Hepatocyte (in vitro differentiated cells): Measurements from ENCODE around the gene EPHA8. TPM values are rescaled to one million over a fixed set of nuclear protein-coding genes. Genes with fewer than 3 reads are reported as not detected.

Source experiments
- DNase-seq: peaks from one replicate; pipeline ENCODE4 v3.0.0-alpha.2; 2016; ENCODE audit warnings: low spot score
- H2AFZ ChIP-seq: fragments of 200-600 bp; sonication (generic); 2 replicates; pipeline ENCODE4 v1.6.0; 2016; ENCODE audit warnings: antibody characterized with exemption, mild to moderate bottlenecking
- H3K27ac ChIP-seq: fragments of 200-600 bp; sonication (generic); 2 replicates; pipeline ENCODE4 v1.5.1; 2016; ENCODE audit warnings: mild to moderate bottlenecking
- H3K27me3 ChIP-seq: fragments of 200-600 bp; sonication (generic); 2 replicates; pipeline ENCODE4 v1.6.1; 2016
- H3K36me3 ChIP-seq: fragments of 200-600 bp; sonication (generic); replicated peaks from 2 replicates; pipeline ENCODE4 v1.5.1; 2016; ENCODE audit warnings: low read depth; ENCODE audit not compliant: insufficient read depth
- H3K4me1 ChIP-seq: fragments of 200-600 bp; sonication (generic); 2 replicates; pipeline ENCODE4 v1.5.1; 2016; ENCODE audit warnings: mild to moderate bottlenecking, moderate library complexity; ENCODE audit not compliant: insufficient read depth
- H3K4me2 ChIP-seq: fragments of 200-600 bp; sonication (generic); 2 replicates; pipeline ENCODE4 v1.6.0; 2016
- H3K4me3 ChIP-seq: fragments of 200-600 bp; sonication (generic); 2 replicates; pipeline ENCODE4 v1.5.1; 2016; ENCODE audit warnings: mild to moderate bottlenecking
- H3K79me2 ChIP-seq: fragments of 200-600 bp; sonication (generic); 2 replicates; pipeline ENCODE4 v1.6.0; 2017; ENCODE audit warnings: mild to moderate bottlenecking
- H3K9me2 ChIP-seq: fragments of 200-600 bp; sonication (generic); replicated peaks from 2 replicates; pipeline ENCODE4 v1.6.0; 2017; ENCODE audit warnings: mild to moderate bottlenecking; ENCODE audit not compliant: insufficient read depth
- H3K9me3 ChIP-seq: fragments of 200-600 bp; sonication (generic); 2 replicates; pipeline ENCODE4 v1.5.1; 2016; ENCODE audit warnings: low read depth, mild to moderate bottlenecking
- H4K20me1 ChIP-seq: fragments of 200-600 bp; sonication (generic); 2 replicates; pipeline ENCODE4 v1.6.0; 2016; ENCODE audit warnings: mild to moderate bottlenecking; ENCODE audit not compliant: insufficient read depth, poor library complexity, severe bottlenecking
- CTCF ChIP-seq: fragments of 200-600 bp; sonication (generic); IDR thresholded peaks from 2 replicates; pipeline ENCODE4 v1.5.1; 2016; ENCODE audit warnings: antibody characterized with exemption, mild to moderate bottlenecking; ENCODE audit not compliant: poor library complexity
- EZH2 ChIP-seq: fragments of 200-600 bp; sonication (generic); IDR thresholded peaks from 2 replicates; pipeline ENCODE4 v1.6.1; 2016; ENCODE audit warnings: antibody characterized with exemption, mild to moderate bottlenecking, borderline replicate concordance
- EZH2phosphoT487 ChIP-seq: fragments of 200-600 bp; sonication (generic); IDR thresholded peaks from one replicate; pipeline ENCODE4 v1.6.1; 2018; ENCODE audit warnings: antibody characterized with exemption, mild to moderate bottlenecking, low read depth, moderate library complexity; ENCODE audit not compliant: unreplicated experiment, severe bottlenecking
- WGBS: methylation state at CpG from one replicate; pipeline ENCODE4 v1.1.6; 2016; ENCODE audit warnings: low lambda C conversion rate; ENCODE audit errors: missing lambda C conversion rate; 5-methylcytosine and 5-hydroxymethylcytosine counted together
- polyA plus RNA-seq: library from polyadenylated mRNA; unstranded; fragments of >200 nt; fragmentation: Nextera tagmentation; extraction: Ambion mirVana; gene quantifications from 2 replicates; pipeline ENCODE4 v1.2.1, GENCODE V29; 2016
- total RNA-seq: library from RNA; depleted of rRNA; stranded (reverse); fragments of >200 nt; gene quantifications from 2 replicates; pipeline ENCODE4 v1.2.3, GENCODE V29; 2014

The EPHA8 gene
- total and polyA plus RNA-seq, 2 experiments from 2014 or later, result not detected

- Histone ChIP-seq H3K27me3 (peaks cover 4% of the 10 kb centered on the region), H3K4me3 (no peak overlapping the region), H3K79me2 (no peaks in the 10 kb centered on the region), H3K27ac (no peak overlapping the region), H4K20me1 (no peaks in the 10 kb centered on the region), H3K4me2 (no peak overlapping the region), H3K4me1 (no peaks in the 10 kb centered on the region), H3K9me2 (no peaks in the 10 kb centered on the region), H2AFZ (no peak overlapping the region), H3K36me3 (no peaks in the 10 kb centered on the region), H3K9me3 (no peaks in the 10 kb centered on the region)
- no peak for DNase-seq
- WGBS, result 83% methylated on average over 4 of the region's 4 CpGs
- TF ChIP-seq EZH2, result no peak
Observed at GRCh38 chr1:22585471-22585870, 22.2 kb downstream of the EPHA8 start.

GRCh38 chr1:22586356-22587130 lies 23.3 kb downstream of the EPHA8 start:
- H3K4me1 ChIP-seq, result no peaks in the 10 kb centered on the region
- H2AFZ ChIP-seq, result no peak overlapping the region
- no peaks in the 10 kb centered on the region for H3K9me2 ChIP-seq
- H3K9me3 ChIP-seq, result no peaks in the 10 kb centered on the region
- no peak overlapping the region for H3K4me3 ChIP-seq
- no peak overlapping the region for H3K4me2 ChIP-seq
- H3K27me3 ChIP-seq, result peaks cover 4% of the 10 kb centered on the region
- no peak overlapping the region for H3K27ac ChIP-seq
- DNase-seq, result no peak
- H3K36me3 ChIP-seq, result no peaks in the 10 kb centered on the region
- H4K20me1 ChIP-seq, result no peaks in the 10 kb centered on the region
- H3K79me2 ChIP-seq, result no peaks in the 10 kb centered on the region
- WGBS, result 96% methylated on average over 19 of the region's 19 CpGs
- TF ChIP-seq CTCF, result no peak
- no peak for TF ChIP-seq EZH2
- TF ChIP-seq EZH2phosphoT487, result no peak

- Histone ChIP-seq H2AFZ (no peak overlapping the region), H3K9me2 (no peaks in the 10 kb centered on the region), H3K9me3 (no peaks in the 10 kb centered on the region), H3K4me2 (no peak overlapping the region), H3K27me3 (peaks cover 4% of the 10 kb centered on the region), H3K4me3 (no peak overlapping the region), H3K27ac (no peak overlapping the region), H3K36me3 (no peaks in the 10 kb centered on the region), H4K20me1 (no peaks in the 10 kb centered on the region), H3K79me2 (no peaks in the 10 kb centered on the region), H3K4me1 (no peaks in the 10 kb centered on the region)
- 82% methylated on average over 7 of the region's 7 CpGs for WGBS
- no peak for TF ChIP-seq EZH2
- DNase-seq, result no peak
Observed at GRCh38 chr1:22587247-22587646, 24.0 kb downstream of the EPHA8 start.

- no peak overlapping the region for H3K27ac ChIP-seq
- no peak overlapping the region for H3K4me3 ChIP-seq
- H2AFZ ChIP-seq, result no peak overlapping the region
- no peaks in the 10 kb centered on the region for H4K20me1 ChIP-seq
- H3K9me2 ChIP-seq, result no peaks in the 10 kb centered on the region
- no peak for TF ChIP-seq CTCF
- no peak for TF ChIP-seq EZH2phosphoT487
- TF ChIP-seq EZH2, result no peak
- no peaks in the 10 kb centered on the region for H3K36me3 ChIP-seq
- no peaks in the 10 kb centered on the region for H3K9me3 ChIP-seq
- peaks cover 13% of the 10 kb centered on the region for H3K27me3 ChIP-seq
- no peak for DNase-seq
- no peaks in the 10 kb centered on the region for H3K4me1 ChIP-seq
- 91% methylated on average over 21 of the region's 24 CpGs for WGBS
- H3K79me2 ChIP-seq, result no peaks in the 10 kb centered on the region
- H3K4me2 ChIP-seq, result no peak overlapping the region
Observed at GRCh38 chr1:22588899-22589422, 25.7 kb downstream of the EPHA8 start.
